Ectodermal cell (in vitro differentiated cells): ENCODE results near the gene GPR160.

ENCODE experiments used
- H3K27ac ChIP-seq: 2 replicates; pipeline ENCODE4 v1.7.0; 2013; ENCODE audit warnings: mild to moderate bottlenecking, low read depth, low read length; ENCODE audit not compliant: insufficient read depth, poor library complexity, severe bottlenecking
- H3K27me3 ChIP-seq: 2 replicates; pipeline ENCODE4 v1.7.0; 2013; ENCODE audit warnings: mild to moderate bottlenecking, low read length; ENCODE audit not compliant: insufficient read depth, control insufficient read depth, poor library complexity, severe bottlenecking
- H3K36me3 ChIP-seq: one replicate; pipeline ENCODE4 v1.7.0; 2013; ENCODE audit warnings: low read length; ENCODE audit not compliant: control insufficient read depth, insufficient read depth
- H3K4me1 ChIP-seq: one replicate; pipeline ENCODE4 v1.7.0; 2013; ENCODE audit warnings: low read length; ENCODE audit not compliant: control insufficient read depth, insufficient read depth
- H3K4me3 ChIP-seq: 2 replicates; pipeline ENCODE4 v1.7.0; 2013; ENCODE audit warnings: low read depth, low read length, control low read depth; ENCODE audit not compliant: insufficient read depth
- H3K9me3 ChIP-seq: 2 replicates; pipeline ENCODE4 v1.7.0; 2013; ENCODE audit warnings: mild to moderate bottlenecking, low read length, moderate library complexity; ENCODE audit not compliant: control insufficient read depth
- WGBS, 2 experiments: methylation state at CpG; one replicate each; pipeline ENCODE4 v1.1.7; 2013; ENCODE audit warnings: missing lambda C conversion rate in 2 of 2; 5-methylcytosine and 5-hydroxymethylcytosine counted together

Gene GPR160

GRCh38 chr3:170049146-170050000, 11.6 kb downstream of the GPR160 start:
- no peaks in the 10 kb centered on the region for H3K4me1 ChIP-seq
- H3K27ac ChIP-seq = no peak overlapping the region
- H3K4me3 ChIP-seq = no peak overlapping the region
- WGBS, 2 experiments = 89 to 96% methylated on average over 10 of the region's 10 CpGs
- H3K9me3 ChIP-seq = no peaks in the 10 kb centered on the region
- no peaks in the 10 kb centered on the region for H3K27me3 ChIP-seq
- H3K36me3 ChIP-seq = no peaks in the 10 kb centered on the region

GRCh38 chr3:170050753-170051152, 13.0 kb downstream of the GPR160 start:
- Histone ChIP-seq H3K27ac (no peak overlapping the region), H3K27me3 (no peaks in the 10 kb centered on the region), H3K4me3 (no peak overlapping the region), H3K36me3 (no peaks in the 10 kb centered on the region), H3K9me3 (no peaks in the 10 kb centered on the region), H3K4me1 (no peaks in the 10 kb centered on the region)
- 97 to 98% methylated on average over 4 of the region's 4 CpGs for WGBS, 2 experiments

- Histone ChIP-seq H3K27me3 (no peaks in the 10 kb centered on the region), H3K4me3 (no peak overlapping the region), H3K27ac (no peak overlapping the region), H3K9me3 (no peaks in the 10 kb centered on the region), H3K36me3 (no peaks in the 10 kb centered on the region), H3K4me1 (no peaks in the 10 kb centered on the region)
Measured at GRCh38 chr3:170052398-170052797, 14.6 kb downstream of the GPR160 start.

GRCh38 chr3:170054204-170054603, 16.4 kb downstream of the GPR160 start:
- H3K9me3 ChIP-seq = no peaks in the 10 kb centered on the region
- no peaks in the 10 kb centered on the region for H3K4me1 ChIP-seq
- H3K27ac ChIP-seq = no peak overlapping the region
- H3K4me3 ChIP-seq = no peak overlapping the region
- no peaks in the 10 kb centered on the region for H3K36me3 ChIP-seq
- WGBS, 2 experiments = 97% methylated on average over 1 of the region's 1 CpG
- H3K27me3 ChIP-seq = no peaks in the 10 kb centered on the region

- Histone ChIP-seq H3K27ac (no peak overlapping the region), H3K4me3 (no peak overlapping the region), H3K36me3 (no peaks in the 10 kb centered on the region), H3K27me3 (no peaks in the 10 kb centered on the region), H3K4me1 (no peaks in the 10 kb centered on the region), H3K9me3 (no peaks in the 10 kb centered on the region)
- 95% methylated on average over 5 of the region's 5 CpGs for WGBS, 2 experiments
Measured at GRCh38 chr3:170055209-170055608, 17.4 kb downstream of the GPR160 start.

- WGBS, 2 experiments = 92 to 96% methylated on average over 3 of the region's 3 CpGs
- Histone ChIP-seq H3K4me3 (no peak overlapping the region), H3K36me3 (no peaks in the 10 kb centered on the region), H3K27ac (no peak overlapping the region), H3K27me3 (no peaks in the 10 kb centered on the region), H3K4me1 (no peaks in the 10 kb centered on the region), H3K9me3 (no peaks in the 10 kb centered on the region)
Measured at GRCh38 chr3:170056710-170057454, 19.1 kb downstream of the GPR160 start.

GRCh38 chr3:170057550-170057949, 19.8 kb downstream of the GPR160 start:
- Histone ChIP-seq H3K4me3 (no peak overlapping the region), H3K36me3 (no peaks in the 10 kb centered on the region), H3K4me1 (no peaks in the 10 kb centered on the region), H3K9me3 (no peaks in the 10 kb centered on the region), H3K27ac (no peak overlapping the region), H3K27me3 (no peaks in the 10 kb centered on the region)
- WGBS, 2 experiments = 92 to 93% methylated on average over 3 of the region's 3 CpGs

GRCh38 chr3:170058127-170058526, 20.3 kb downstream of the GPR160 start:
- Histone ChIP-seq H3K4me3 (no peak overlapping the region), H3K36me3 (no peaks in the 10 kb centered on the region), H3K27ac (no peak overlapping the region), H3K9me3 (no peaks in the 10 kb centered on the region), H3K4me1 (no peaks in the 10 kb centered on the region), H3K27me3 (no peaks in the 10 kb centered on the region)
- 87 to 97% methylated on average over 5 to 6 of the region's 6 CpGs for WGBS, 2 experiments

GRCh38 chr3:170059447-170059846, 21.7 kb downstream of the GPR160 start:
- Histone ChIP-seq H3K9me3 (no peaks in the 10 kb centered on the region), H3K4me3 (no peak overlapping the region), H3K27me3 (no peaks in the 10 kb centered on the region), H3K4me1 (no peaks in the 10 kb centered on the region), H3K27ac (no peak overlapping the region), H3K36me3 (no peaks in the 10 kb centered on the region)
- 23 to 61% methylated on average over 1 of the region's 1 CpG for WGBS, 2 experiments

- Histone ChIP-seq H3K36me3 (no peaks in the 10 kb centered on the region), H3K4me1 (no peaks in the 10 kb centered on the region), H3K27ac (no peak overlapping the region), H3K9me3 (no peaks in the 10 kb centered on the region), H3K27me3 (no peaks in the 10 kb centered on the region), H3K4me3 (no peak overlapping the region)
- WGBS, 2 experiments = 95 to 96% methylated on average over 20 of the region's 20 CpGs
Measured at GRCh38 chr3:170062068-170062467, 24.3 kb downstream of the GPR160 start.
